Measurements from ENCODE around the gene GPATCH4.
"Not testable (repeated sequence)": the region's sequence is repeated elsewhere in the genome, so short reads cannot be mapped to it uniquely, and the experiment has no call there.

The GPATCH4 gene

DNA sequence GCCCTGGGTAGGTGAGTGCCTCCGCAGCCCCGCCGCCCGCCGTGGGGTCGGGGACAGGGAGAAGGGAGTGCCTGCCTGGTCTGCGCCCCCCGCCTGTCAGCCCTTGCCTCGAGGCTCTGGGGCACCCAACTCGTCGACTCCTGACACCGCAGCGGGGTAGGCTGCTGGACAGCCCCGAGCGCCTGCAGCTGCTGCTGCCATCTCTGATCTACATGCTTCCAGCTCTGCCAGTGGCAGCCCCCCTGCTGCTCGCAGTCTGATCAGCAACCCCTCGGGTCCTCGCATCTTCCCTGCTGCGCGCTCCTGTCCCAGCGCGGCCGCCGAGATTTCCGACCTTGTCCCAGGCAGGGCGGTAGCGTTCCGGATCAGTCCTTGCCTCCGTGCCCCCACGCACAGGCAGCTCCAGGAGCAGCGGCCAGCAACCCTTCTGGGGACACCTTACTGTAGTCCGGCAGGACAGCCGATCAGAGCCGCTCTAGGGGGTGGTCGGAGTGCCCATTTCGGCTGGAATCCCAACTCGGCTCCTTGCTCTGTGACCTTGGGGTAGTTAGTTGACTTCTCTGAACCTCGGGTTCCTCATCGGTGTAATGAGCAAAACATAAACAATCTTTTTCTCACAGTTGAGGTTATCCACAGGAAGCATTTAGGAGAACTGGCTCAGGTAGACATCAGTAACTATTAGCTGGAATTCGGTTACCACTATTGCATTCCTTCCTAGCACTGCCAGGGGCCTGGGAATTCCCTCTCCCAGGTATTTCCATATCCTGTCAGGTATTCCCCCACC is 41.2 kb upstream of the GPATCH4 start:
- Histone ChIP-seq H3K4me3 (ENCODE audit: low read depth, low read length) (peak overlapping the region; percentile 67), H3K9ac (ENCODE audit: low read depth, low read length) (no peak overlapping the region), H3K27me3 (ENCODE audit: control insufficient read depth, insufficient read depth, low read length) (peaks cover 84% of the 10 kb centered on the region), H3K27ac (ENCODE audit: low read depth, low read length) (no peak overlapping the region), H3K9me3 (ENCODE audit: control insufficient read depth, insufficient read depth, low read length) (no peaks in the 10 kb centered on the region), H3K36me3 (ENCODE audit: control insufficient read depth, insufficient read depth, low read length) (no peaks in the 10 kb centered on the region), H3K4me1 (ENCODE audit: control insufficient read depth, insufficient read depth, low read length) (peaks cover 17% of the 10 kb centered on the region; the same call in 1 of the 2 replicates)

DNA sequence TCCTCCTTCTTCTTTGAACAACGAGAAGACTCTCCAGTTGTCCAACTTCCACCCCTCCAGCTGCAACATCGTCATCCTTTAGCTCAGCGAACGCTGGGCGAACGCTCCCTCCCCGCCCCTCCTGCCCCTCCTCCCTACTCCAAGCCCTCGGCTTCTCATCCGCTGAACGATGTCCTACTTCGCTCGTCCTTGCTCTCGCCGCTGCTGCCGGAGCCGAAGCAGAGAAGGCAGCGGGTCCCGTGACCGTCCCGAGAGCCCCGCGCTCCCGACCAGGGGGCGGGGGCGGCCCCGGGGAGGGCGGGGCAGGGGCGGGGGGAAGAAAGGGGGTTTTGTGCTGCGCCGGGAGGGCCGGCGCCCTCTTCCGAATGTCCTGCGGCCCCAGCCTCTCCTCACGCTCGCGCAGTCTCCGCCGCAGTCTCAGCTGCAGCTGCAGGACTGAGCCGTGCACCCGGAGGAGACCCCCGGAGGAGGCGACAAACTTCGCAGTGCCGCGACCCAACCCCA is 40.5 kb upstream of the GPATCH4 start, which contains the start of gene BCAN:
Gene BCAN (plus strand): TSS at position 357 of the 504 bp plus-strand sequence. CDS start 3,938 bp downstream, outside the sequence.
- Histone ChIP-seq H3K36me3 (ENCODE audit: control insufficient read depth, insufficient read depth, low read length) (no peaks in the 10 kb centered on the region), H3K9me3 (ENCODE audit: control insufficient read depth, insufficient read depth, low read length) (no peaks in the 10 kb centered on the region), H3K27me3 (ENCODE audit: control insufficient read depth, insufficient read depth, low read length) (peaks cover 83% of the 10 kb centered on the region), H3K9ac (ENCODE audit: low read depth, low read length) (no peak within 1 kb of the TSS), H3K4me3 (ENCODE audit: low read depth, low read length) (peak within 1 kb of the TSS; percentile 67), H3K4me1 (ENCODE audit: control insufficient read depth, insufficient read depth, low read length) (peaks cover 17% of the 10 kb centered on the region; the same call in 1 of the 2 replicates), H3K27ac (ENCODE audit: low read depth, low read length) (no peak within 1 kb of the TSS)

DNA sequence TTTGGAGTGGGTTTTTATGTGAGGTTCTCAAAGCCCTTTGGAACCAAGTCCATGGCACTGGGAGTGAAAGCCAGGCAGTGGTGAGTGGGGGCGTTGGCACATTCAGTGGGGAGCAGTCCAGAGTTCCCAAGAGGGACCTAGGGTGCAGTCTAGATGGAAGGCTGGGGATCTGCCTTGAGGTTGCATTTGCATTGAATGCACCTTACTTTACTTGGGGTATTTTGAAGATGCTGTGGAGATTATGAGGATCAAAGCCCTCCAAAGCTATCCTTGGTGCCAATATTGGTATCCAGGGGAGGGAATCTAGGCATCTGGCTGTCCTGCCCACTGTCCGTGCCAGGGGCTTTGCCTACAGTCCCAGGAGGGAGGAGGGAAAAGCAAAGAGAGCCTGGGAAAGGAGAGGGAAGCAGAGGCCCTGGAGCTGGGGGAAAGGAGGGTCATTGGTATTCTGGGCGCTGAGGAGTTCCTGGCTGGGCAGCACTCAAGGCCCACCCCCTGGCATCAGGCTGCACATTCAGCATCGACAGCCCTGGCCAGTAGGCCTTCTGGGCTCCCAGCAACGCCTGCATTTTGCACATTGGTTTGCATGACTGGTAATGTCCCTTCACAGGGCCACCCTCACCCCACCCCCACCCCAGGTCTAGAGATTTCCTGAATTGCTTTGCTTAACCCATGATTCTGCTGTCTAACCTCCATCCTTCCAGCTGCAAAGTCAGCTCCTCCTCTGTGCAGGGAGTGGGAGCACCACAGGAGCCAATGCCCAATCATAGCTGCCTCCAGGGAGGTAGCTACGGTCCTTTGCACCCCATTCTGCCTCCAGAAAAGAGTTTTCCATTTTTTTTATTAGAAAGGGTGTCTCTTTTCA is 39.8 kb upstream of the GPATCH4 start:
- H3K9me3 ChIP-seq (ENCODE audit: control insufficient read depth, insufficient read depth, low read length), result no peaks in the 10 kb centered on the region
- peaks cover 17% of the 10 kb centered on the region; the same call in 1 of the 2 replicates for H3K4me1 ChIP-seq (ENCODE audit: control insufficient read depth, insufficient read depth, low read length)
- peak overlapping the region; percentile 67 for H3K4me3 ChIP-seq (ENCODE audit: low read depth, low read length)
- peaks cover 81% of the 10 kb centered on the region for H3K27me3 ChIP-seq (ENCODE audit: control insufficient read depth, insufficient read depth, low read length)
- H3K9ac ChIP-seq (ENCODE audit: low read depth, low read length), result no peak overlapping the region
- H3K36me3 ChIP-seq (ENCODE audit: control insufficient read depth, insufficient read depth, low read length), result no peaks in the 10 kb centered on the region
- H3K27ac ChIP-seq (ENCODE audit: low read depth, low read length), result no peak overlapping the region

DNA sequence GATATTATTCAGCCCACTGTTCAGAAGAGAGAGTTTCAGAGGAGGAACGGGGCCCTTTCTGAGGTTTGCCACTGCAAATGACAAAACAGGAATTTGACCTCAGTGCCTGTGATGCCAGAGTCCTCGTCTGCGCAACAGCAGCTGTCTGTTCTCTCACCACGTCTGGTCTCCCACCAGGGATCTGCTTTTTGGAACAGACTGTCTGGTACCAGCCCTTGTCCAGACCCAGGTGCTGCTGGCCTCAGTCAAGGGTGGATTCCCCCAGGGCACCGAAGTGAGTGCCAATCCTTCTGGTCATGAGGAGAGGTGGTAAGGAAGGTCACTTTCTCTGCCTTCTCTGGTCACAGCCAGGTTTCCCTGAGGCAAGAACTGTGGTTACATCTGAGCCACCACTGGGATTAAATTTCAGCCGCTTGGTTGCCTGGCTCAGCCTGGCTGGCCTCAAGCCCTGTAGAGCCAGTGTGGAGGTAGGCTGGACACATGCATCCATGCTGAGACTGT is 38.4 kb upstream of the GPATCH4 start:
- Histone ChIP-seq H3K27me3 (ENCODE audit: control insufficient read depth, insufficient read depth, low read length) (peaks cover 68% of the 10 kb centered on the region), H3K9ac (ENCODE audit: low read depth, low read length) (no peak overlapping the region)

DNA sequence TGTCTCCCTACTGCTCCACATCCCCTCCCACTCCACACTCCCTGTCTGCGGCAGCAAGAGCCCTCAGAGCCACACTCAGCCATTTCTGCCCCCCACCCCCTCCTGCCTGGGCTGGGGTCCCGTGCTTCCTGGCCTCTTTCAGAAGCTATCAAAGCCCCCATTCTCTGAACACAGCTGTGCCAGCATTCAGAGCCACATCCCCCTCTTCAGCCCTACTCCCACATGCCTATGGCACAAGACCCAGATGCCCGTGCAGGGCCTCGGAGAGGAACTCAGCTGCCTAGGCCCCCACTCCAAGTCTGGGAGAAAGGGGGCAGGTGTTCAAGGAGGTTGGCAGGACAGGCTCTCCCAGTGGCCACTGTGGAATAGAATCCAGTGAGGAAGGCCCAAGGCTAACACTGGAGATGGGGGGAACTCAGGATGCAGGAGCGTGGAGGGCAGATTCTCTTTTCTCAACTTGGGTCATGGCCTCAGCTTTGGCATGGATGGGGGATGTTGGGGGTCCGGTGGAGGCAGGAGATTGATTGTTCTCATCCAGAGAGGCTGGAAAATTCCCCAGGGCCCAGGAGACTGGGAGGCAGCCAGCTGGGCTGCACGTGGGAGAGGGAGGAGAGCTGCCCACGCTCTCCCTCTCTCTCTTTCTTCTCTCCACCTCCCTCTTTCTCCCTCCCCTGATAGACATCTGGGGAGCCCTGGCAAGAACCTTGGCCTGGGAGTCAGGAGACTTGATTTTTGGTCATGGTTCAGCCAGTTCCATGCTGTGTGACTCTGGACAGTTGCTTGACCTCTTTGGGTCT is 37.1 kb upstream of the GPATCH4 start:
- Histone ChIP-seq H3K4me1 (ENCODE audit: control insufficient read depth, insufficient read depth, low read length) (peaks cover 17% of the 10 kb centered on the region; the same call in 1 of the 2 replicates), H3K4me3 (ENCODE audit: low read depth, low read length) (no peak overlapping the region), H3K27me3 (ENCODE audit: control insufficient read depth, insufficient read depth, low read length) (peaks cover 56% of the 10 kb centered on the region), H3K27ac (ENCODE audit: low read depth, low read length) (no peak overlapping the region), H3K9ac (ENCODE audit: low read depth, low read length) (no peak overlapping the region), H3K36me3 (ENCODE audit: control insufficient read depth, insufficient read depth, low read length) (no peaks in the 10 kb centered on the region), H3K9me3 (ENCODE audit: control insufficient read depth, insufficient read depth, low read length) (no peaks in the 10 kb centered on the region)

More for the DNA sequence above, 38.4 kb upstream of the GPATCH4 start:
- Histone ChIP-seq H3K4me3 (ENCODE audit: low read depth, low read length) (no peak overlapping the region), H3K4me1 (ENCODE audit: control insufficient read depth, insufficient read depth, low read length) (peaks cover 17% of the 10 kb centered on the region; the same call in 1 of the 2 replicates), H3K36me3 (ENCODE audit: control insufficient read depth, insufficient read depth, low read length) (no peaks in the 10 kb centered on the region), H3K9me3 (ENCODE audit: control insufficient read depth, insufficient read depth, low read length) (no peaks in the 10 kb centered on the region), H3K27ac (ENCODE audit: low read depth, low read length) (no peak overlapping the region)

DNA sequence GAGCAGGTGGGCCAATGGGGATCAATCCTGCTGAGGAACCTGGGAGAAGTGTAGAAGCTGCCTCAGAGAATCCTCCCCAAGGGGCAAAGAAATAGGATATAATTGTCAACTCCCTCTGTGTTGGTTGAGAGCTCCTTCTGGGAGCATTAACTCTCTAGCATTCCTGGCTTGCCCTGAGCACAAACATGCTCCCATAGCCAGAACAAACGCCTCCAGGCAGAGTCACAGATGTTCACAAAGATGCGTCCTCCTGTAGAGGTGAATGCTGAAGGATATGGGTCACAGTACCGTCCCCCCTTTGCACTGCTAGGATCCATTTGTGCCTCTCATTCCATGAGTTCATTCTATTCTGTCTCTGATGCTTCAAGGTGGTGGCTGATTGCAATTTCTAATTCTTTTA is 31.1 kb upstream of the GPATCH4 start:
- Histone ChIP-seq H3K4me1 (ENCODE audit: control insufficient read depth, insufficient read depth, low read length) (no peaks in the 10 kb centered on the region), H3K9ac (ENCODE audit: low read depth, low read length) (no peak overlapping the region), H3K27ac (ENCODE audit: low read depth, low read length) (no peak overlapping the region), H3K36me3 (ENCODE audit: control insufficient read depth, insufficient read depth, low read length) (no peaks in the 10 kb centered on the region), H3K4me3 (ENCODE audit: low read depth, low read length) (no peak overlapping the region), H3K9me3 (ENCODE audit: control insufficient read depth, insufficient read depth, low read length) (no peaks in the 10 kb centered on the region), H3K27me3 (ENCODE audit: control insufficient read depth, insufficient read depth, low read length) (peaks cover 4% of the 10 kb centered on the region; the same call in 1 of the 2 replicates)

DNA sequence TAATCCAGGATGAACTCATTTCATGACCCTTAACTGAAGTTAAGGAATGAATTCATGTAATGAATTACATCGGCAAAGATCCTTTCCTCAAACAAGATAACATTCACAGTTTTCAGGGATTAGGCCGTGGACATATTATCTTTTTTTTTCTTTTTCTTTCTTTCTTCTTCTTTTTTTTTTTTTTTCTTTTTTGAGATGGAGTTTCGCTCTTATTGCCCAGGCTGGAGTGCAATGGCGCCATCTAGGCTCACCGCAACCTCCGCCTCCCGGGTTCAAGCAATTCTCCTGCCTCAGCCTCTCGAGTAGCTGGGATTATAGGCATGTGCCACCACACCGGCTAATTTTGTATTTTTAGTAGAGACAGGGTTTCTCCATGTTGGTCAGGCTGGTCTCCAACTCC is 29.9 kb upstream of the GPATCH4 start:
- H3K36me3 ChIP-seq (ENCODE audit: control insufficient read depth, insufficient read depth, low read length); H3K27ac ChIP-seq (ENCODE audit: low read depth, low read length); H3K9ac ChIP-seq (ENCODE audit: low read depth, low read length); H3K4me1 ChIP-seq (ENCODE audit: control insufficient read depth, insufficient read depth, low read length); H3K4me3 ChIP-seq (ENCODE audit: low read depth, low read length); H3K9me3 ChIP-seq (ENCODE audit: control insufficient read depth, insufficient read depth, low read length): not testable (repeated sequence)
- H3K27me3 ChIP-seq (ENCODE audit: control insufficient read depth, insufficient read depth, low read length), result peaks cover 10% of the 10 kb centered on the region

DNA sequence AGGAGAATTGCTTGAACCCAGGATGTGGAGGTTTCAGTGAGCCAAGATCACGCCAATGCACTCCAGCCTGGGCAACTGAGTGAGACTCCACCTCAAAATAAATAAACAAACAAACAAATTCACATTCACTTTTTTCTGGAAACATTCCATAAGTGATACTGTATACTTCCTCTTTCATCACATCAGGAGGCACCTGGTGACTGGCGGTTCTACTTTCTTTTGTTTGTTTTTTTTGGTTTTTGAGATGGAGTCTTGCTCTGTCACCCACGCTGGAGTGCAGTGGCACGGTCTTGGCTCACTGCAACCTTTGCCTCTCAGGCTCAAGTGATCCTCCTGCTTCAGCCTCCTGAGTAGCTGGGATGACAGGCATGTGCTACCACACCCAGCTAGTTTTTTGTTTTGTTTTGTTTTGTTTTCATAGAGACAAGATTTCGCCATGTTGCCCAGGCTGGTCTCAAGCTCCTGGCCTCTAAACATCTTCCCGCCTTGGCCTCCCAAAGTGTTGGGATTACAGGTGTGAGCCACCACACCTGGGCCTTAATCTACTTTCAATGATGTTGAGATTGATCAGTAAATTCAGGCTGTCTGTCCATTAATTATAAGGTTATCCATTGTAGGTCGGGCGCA is 28.7 kb upstream of the GPATCH4 start:
- no peaks in the 10 kb centered on the region for H3K36me3 ChIP-seq (ENCODE audit: control insufficient read depth, insufficient read depth, low read length)
- H3K4me3 ChIP-seq (ENCODE audit: low read depth, low read length), result no peak overlapping the region
- H3K9ac ChIP-seq (ENCODE audit: low read depth, low read length), result no peak overlapping the region
- peaks cover 22% of the 10 kb centered on the region for H3K27me3 ChIP-seq (ENCODE audit: control insufficient read depth, insufficient read depth, low read length)
- peaks cover 3% of the 10 kb centered on the region for H3K4me1 ChIP-seq (ENCODE audit: control insufficient read depth, insufficient read depth, low read length)
- no peaks in the 10 kb centered on the region for H3K9me3 ChIP-seq (ENCODE audit: control insufficient read depth, insufficient read depth, low read length)
- H3K27ac ChIP-seq (ENCODE audit: low read depth, low read length), result no peak overlapping the region

DNA sequence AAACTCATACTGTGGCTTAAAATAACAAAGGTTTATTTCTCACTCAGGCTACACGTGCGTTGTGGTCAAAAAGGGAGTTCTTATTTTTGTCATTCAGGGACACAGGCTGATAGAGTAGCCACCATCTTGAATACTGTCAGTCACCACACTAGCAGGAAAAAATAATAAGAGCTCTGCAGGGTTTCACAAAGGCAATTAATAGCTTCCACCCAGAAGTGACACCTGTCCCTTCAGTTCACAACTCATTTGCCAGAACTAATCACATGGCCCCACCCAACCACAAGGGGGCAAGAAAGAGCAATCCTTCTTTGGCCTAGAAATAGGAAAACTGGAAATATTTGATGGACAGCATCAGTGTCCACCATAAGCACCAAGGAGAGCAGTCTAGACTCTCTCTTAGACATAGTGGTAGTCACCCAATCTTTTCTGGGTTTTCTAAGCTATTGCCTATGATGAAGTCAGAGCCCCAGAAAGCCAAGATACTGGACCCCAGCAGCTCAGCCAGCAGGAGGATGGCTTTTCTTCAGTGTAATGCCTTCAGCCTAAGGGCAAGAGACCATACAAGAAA is 26.1 kb upstream of the GPATCH4 start:
- no peaks in the 10 kb centered on the region for H3K36me3 ChIP-seq (ENCODE audit: control insufficient read depth, insufficient read depth, low read length)
- H3K9ac ChIP-seq (ENCODE audit: low read depth, low read length), result no peak overlapping the region
- no peak overlapping the region for H3K4me3 ChIP-seq (ENCODE audit: low read depth, low read length)
- no peaks in the 10 kb centered on the region for H3K9me3 ChIP-seq (ENCODE audit: control insufficient read depth, insufficient read depth, low read length)
- peaks cover 3% of the 10 kb centered on the region for H3K4me1 ChIP-seq (ENCODE audit: control insufficient read depth, insufficient read depth, low read length)
- peaks cover 45% of the 10 kb centered on the region for H3K27me3 ChIP-seq (ENCODE audit: control insufficient read depth, insufficient read depth, low read length)
- H3K27ac ChIP-seq (ENCODE audit: low read depth, low read length), result no peak overlapping the region

DNA sequence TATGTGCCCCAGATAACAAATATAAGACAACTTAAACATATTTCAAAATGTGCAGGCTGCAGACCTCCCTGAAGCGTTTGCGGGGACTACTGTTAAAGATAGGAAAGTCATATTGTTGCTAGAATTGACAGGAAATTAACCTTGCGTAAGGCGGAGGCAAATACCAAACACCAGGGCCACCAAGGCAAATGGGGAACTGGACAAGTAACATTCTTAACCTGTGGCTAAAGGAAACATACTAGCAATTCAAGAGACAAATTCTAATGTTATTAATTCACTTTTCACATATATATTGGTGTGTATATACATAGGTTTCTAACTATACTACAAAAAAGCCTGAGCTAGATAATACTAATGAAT is 24.8 kb upstream of the GPATCH4 start:
- no peaks in the 10 kb centered on the region for H3K9me3 ChIP-seq (ENCODE audit: control insufficient read depth, insufficient read depth, low read length)
- no peak overlapping the region for H3K9ac ChIP-seq (ENCODE audit: low read depth, low read length)
- 0 out of 2 replicates have a peak overlapping the region, but pooled peaks have one; percentile 74 for H3K4me3 ChIP-seq (ENCODE audit: low read depth, low read length)
- H3K27ac ChIP-seq (ENCODE audit: low read depth, low read length), result no peak overlapping the region
- H3K36me3 ChIP-seq (ENCODE audit: control insufficient read depth, insufficient read depth, low read length), result no peaks in the 10 kb centered on the region
- H3K4me1 ChIP-seq (ENCODE audit: control insufficient read depth, insufficient read depth, low read length), result peaks cover 3% of the 10 kb centered on the region
- H3K27me3 ChIP-seq (ENCODE audit: control insufficient read depth, insufficient read depth, low read length), result peaks cover 56% of the 10 kb centered on the region

Data from HUES48 (cell line).